ENCODE results near the gene GEMIN7. TPM values are rescaled to one million over a fixed set of nuclear protein-coding genes. Genes with fewer than 3 reads are reported as not detected.

GEMIN7 gene
- total and polyA plus RNA-seq, 2 of the 13 experiments (the other 11 are each of a cell fraction or from before 2014, with no cell fraction given): 24.1 to 30.6 TPM

DNA sequence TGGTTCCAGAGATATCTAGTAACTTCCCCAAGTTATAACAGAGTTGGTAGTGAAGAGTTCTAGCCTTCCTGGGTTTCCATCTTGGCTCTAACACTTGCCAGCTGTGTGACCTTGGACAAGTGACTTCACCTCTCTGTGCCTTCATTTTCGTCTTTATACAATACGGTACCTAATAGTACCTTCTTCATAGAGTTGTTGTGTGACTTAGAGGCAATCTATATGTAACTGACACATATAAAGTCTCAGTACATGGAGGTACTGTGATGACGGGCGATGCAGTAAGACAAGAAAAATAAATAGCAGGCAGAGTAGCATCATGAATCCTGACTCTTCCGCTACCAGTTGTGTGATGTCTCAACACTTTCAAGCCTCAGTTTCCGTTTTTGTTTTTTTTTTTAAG is 48.2 kb upstream of the GEMIN7 start:
- in situ Hi-C loops (cut with HindIII; ENCODE audit: extremely low pct_ligation_motif_present, low pct_unique_long_range_greater_than_20kb): no loop called here
- CTCF ChIA-PET (ENCODE audit: low intra/inter-chr PET ratio, low total read pairs): no interaction called here
- no peaks in the 10 kb centered on the region for H3K79me2 ChIP-seq (ENCODE audit: insufficient read depth, low read length)
- FAIRE-seq: no peak
- H3K4me3 ChIP-seq (replicated peaks in 1 of 3; ENCODE audit: insufficient read depth in 1 of 3, low read depth in 2 of 3, low read length in 3 of 3): no peak overlapping the region
- no peaks in the 10 kb centered on the region for H3K9me3 ChIP-seq (ENCODE audit: low read length)
- no peaks in the 10 kb centered on the region for H3K27me3 ChIP-seq (ENCODE audit: control insufficient read depth in 1 of 2, insufficient read depth in 2 of 2, low read length in 2 of 2)
- WGBS (ENCODE audit: low lambda C conversion rate): 95% methylated on average over 6 of the region's 6 CpGs
- no peak overlapping the region for H3K27ac ChIP-seq (ENCODE audit: extremely low read length, insufficient read depth, low read length)
- H3K36me3 ChIP-seq (replicated peaks in 1 of 2; ENCODE audit: control insufficient read depth in 1 of 2, insufficient read depth in 2 of 2, low read length in 2 of 2): no peaks in the 10 kb centered on the region
- no peak for ATAC-seq
- no peak overlapping the region for H2AFZ ChIP-seq (ENCODE audit: low read length)
- peaks cover 21% of the 10 kb centered on the region for H3K4me1 ChIP-seq (ENCODE audit: insufficient read depth, low read length)
- H3K9ac ChIP-seq (ENCODE audit: insufficient read depth, low read depth, low read length): no peak overlapping the region
- no peak overlapping the region for H3K4me2 ChIP-seq (ENCODE audit: low read depth, low read length)
- no peaks in the 10 kb centered on the region for H4K20me1 ChIP-seq (ENCODE audit: insufficient read depth, low read length)
- no peak for DNase-seq (ENCODE audit: low spot score)
- POLR2A ChIA-PET: no interaction called here
- no TSS peak for BruUV-seq (replicated peaks)
- no peak for TF ChIP-seq CENPT (CRISPR knock-in tag; IDR thresholded peaks at IDR 0.05; ENCODE audit: low read depth)
- TF ChIP-seq ZNF768 (CRISPR knock-in tag; IDR thresholded peaks at IDR 0.05): peak; percentile 22; the same call in 1 of the 2 replicates
- TF ChIP-seq, protein P1, sequence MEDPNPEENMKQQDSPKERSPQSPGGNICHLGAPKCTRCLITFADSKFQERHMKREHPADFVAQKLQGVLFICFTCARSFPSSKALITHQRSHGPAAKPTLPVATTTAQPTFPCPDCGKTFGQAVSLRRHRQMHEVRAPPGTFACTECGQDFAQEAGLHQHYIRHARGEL (CRISPR knock-in tag; IDR thresholded peaks at IDR 0.05): no peak
- no peak for TF ChIP-seq ZNF558 (CRISPR knock-in tag; IDR thresholded peaks at IDR 0.05; ENCODE audit: borderline replicate concordance)
- no peak for TF ChIP-seq GATA4 (IDR thresholded peaks at IDR 0.05; ENCODE audit: borderline replicate concordance, low read depth)
- intact Hi-C loops (cut with micrococcal nuclease; ENCODE audit: unreplicated experiment): no loop called here

DNA sequence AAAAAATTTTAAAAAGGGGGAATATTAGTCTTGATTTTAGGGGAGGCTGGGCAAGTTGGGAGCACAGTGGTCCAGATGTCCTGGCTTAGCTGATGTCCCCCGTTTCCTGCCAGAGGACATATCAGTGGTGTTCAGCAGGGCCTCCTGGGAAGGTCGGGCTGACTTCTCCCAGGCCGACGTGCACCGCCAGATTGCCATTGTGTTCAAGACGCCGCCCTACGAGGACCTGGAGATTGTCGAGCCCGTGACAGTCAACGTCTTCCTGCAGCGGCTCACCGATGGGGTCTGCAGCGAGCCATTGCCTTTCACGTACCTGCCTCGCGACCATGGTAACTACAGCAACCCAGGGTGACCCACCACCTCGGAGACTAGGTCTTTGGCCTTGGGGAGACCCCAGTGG is 46.6 kb upstream of the GEMIN7 start:
- POLR2A ChIA-PET: no interaction called here
- no peak for TF ChIP-seq CHD2 (IDR thresholded peaks at IDR 0.05; ENCODE audit: low read depth, low read length)
- TF ChIP-seq ZNF891 (CRISPR knock-in tag; IDR thresholded peaks at IDR 0.05): 0 out of 2 replicates have a peak, but pooled peaks have one; percentile 19
- TF ChIP-seq, protein P2, sequence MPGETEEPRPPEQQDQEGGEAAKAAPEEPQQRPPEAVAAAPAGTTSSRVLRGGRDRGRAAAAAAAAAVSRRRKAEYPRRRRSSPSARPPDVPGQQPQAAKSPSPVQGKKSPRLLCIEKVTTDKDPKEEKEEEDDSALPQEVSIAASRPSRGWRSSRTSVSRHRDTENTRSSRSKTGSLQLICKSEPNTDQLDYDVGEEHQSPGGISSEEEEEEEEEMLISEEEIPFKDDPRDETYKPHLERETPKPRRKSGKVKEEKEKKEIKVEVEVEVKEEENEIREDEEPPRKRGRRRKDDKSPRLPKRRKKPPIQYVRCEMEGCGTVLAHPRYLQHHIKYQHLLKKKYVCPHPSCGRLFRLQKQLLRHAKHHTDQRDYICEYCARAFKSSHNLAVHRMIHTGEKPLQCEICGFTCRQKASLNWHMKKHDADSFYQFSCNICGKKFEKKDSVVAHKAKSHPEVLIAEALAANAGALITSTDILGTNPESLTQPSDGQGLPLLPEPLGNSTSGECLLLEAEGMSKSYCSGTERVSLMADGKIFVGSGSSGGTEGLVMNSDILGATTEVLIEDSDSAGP (CRISPR knock-in tag; IDR thresholded peaks at IDR 0.05; ENCODE audit: borderline replicate concordance): peak; percentile 11; the same call in 1 of the 2 replicates
- TF ChIP-seq ZBTB21 (CRISPR knock-in tag; IDR thresholded peaks at IDR 0.05): no peak
- TF ChIP-seq ZBTB38 (CRISPR knock-in tag; IDR thresholded peaks at IDR 0.05): peak; percentile 84
- no peak for TF ChIP-seq ZFP37 (CRISPR knock-in tag; IDR thresholded peaks at IDR 0.05; ENCODE audit: borderline replicate concordance)
- no peak for TF ChIP-seq ZNF841 (CRISPR knock-in tag; IDR thresholded peaks at IDR 0.05; ENCODE audit: borderline replicate concordance)
- TF ChIP-seq, protein P3, sequence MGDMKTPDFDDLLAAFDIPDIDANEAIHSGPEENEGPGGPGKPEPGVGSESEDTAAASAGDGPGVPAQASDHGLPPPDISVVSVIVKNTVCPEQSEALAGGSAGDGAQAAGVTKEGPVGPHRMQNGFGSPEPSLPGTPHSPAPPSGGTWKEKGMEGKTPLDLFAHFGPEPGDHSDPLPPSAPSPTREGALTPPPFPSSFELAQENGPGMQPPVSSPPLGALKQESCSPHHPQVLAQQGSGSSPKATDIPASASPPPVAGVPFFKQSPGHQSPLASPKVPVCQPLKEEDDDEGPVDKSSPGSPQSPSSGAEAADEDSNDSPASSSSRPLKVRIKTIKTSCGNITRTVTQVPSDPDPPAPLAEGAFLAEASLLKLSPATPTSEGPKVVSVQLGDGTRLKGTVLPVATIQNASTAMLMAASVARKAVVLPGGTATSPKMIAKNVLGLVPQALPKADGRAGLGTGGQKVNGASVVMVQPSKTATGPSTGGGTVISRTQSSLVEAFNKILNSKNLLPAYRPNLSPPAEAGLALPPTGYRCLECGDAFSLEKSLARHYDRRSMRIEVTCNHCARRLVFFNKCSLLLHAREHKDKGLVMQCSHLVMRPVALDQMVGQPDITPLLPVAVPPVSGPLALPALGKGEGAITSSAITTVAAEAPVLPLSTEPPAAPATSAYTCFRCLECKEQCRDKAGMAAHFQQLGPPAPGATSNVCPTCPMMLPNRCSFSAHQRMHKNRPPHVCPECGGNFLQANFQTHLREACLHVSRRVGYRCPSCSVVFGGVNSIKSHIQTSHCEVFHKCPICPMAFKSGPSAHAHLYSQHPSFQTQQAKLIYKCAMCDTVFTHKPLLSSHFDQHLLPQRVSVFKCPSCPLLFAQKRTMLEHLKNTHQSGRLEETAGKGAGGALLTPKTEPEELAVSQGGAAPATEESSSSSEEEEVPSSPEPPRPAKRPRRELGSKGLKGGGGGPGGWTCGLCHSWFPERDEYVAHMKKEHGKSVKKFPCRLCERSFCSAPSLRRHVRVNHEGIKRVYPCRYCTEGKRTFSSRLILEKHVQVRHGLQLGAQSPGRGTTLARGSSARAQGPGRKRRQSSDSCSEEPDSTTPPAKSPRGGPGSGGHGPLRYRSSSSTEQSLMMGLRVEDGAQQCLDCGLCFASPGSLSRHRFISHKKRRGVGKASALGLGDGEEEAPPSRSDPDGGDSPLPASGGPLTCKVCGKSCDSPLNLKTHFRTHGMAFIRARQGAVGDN (CRISPR knock-in tag; IDR thresholded peaks at IDR 0.05): 0 out of 2 replicates have a peak, but pooled peaks have one; percentile 27
- CTCF ChIA-PET (ENCODE audit: low intra/inter-chr PET ratio, low total read pairs): no interaction called here
- no peak for ATAC-seq
- WGBS (ENCODE audit: low lambda C conversion rate): 85% methylated on average over 14 of the region's 18 CpGs
- H3K4me2 ChIP-seq (ENCODE audit: low read depth, low read length): no peak overlapping the region
- in situ Hi-C loops (cut with HindIII; ENCODE audit: extremely low pct_ligation_motif_present, low pct_unique_long_range_greater_than_20kb) (no loop called here), intact Hi-C loops (cut with micrococcal nuclease; ENCODE audit: unreplicated experiment) (no loop called here)
- no peak for FAIRE-seq
- H3K9me3 ChIP-seq (ENCODE audit: low read length): no peaks in the 10 kb centered on the region
- H3K36me3 ChIP-seq (replicated peaks in 1 of 2; ENCODE audit: control insufficient read depth in 1 of 2, insufficient read depth in 2 of 2, low read length in 2 of 2): no peaks in the 10 kb centered on the region
- DNase-seq (ENCODE audit: low spot score): no peak
- no peak overlapping the region for H2AFZ ChIP-seq (ENCODE audit: low read length)
- H3K27me3 ChIP-seq (ENCODE audit: control insufficient read depth in 1 of 2, insufficient read depth in 2 of 2, low read length in 2 of 2): no peaks in the 10 kb centered on the region
- H3K27ac ChIP-seq (ENCODE audit: extremely low read length, insufficient read depth, low read length): peak overlapping the region; percentile 37
- H3K9ac ChIP-seq (ENCODE audit: insufficient read depth, low read depth, low read length): no peak overlapping the region
- H4K20me1 ChIP-seq (ENCODE audit: insufficient read depth, low read length): no peaks in the 10 kb centered on the region
- H3K4me3 ChIP-seq (replicated peaks in 1 of 3; ENCODE audit: insufficient read depth in 1 of 3, low read depth in 2 of 3, low read length in 3 of 3): no peak overlapping the region
- BruUV-seq (replicated peaks): no TSS peak
- H3K79me2 ChIP-seq (ENCODE audit: insufficient read depth, low read length): no peaks in the 10 kb centered on the region
- peaks cover 21% of the 10 kb centered on the region for H3K4me1 ChIP-seq (ENCODE audit: insufficient read depth, low read length)
